ENCODE results near the gene RRAS.

- TF ChIP-seq CTCF (conservative IDR thresholded peaks at IDR 0.05; ENCODE audit: low read depth, low read length), result no peak
- no peak for TF ChIP-seq MXI1 (IDR thresholded peaks at IDR 0.05; ENCODE audit: borderline replicate concordance, low read depth, low read length)
- TF ChIP-seq, protein P1, sequence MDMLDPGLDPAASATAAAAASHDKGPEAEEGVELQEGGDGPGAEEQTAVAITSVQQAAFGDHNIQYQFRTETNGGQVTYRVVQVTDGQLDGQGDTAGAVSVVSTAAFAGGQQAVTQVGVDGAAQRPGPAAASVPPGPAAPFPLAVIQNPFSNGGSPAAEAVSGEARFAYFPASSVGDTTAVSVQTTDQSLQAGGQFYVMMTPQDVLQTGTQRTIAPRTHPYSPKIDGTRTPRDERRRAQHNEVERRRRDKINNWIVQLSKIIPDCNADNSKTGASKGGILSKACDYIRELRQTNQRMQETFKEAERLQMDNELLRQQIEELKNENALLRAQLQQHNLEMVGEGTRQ (IDR thresholded peaks at IDR 0.05; ENCODE audit: low read depth, low read length), result no peak
Measured at GRCh38 chr19:49656456-49657109, 16.6 kb upstream of the RRAS start.

All from IMR-90 (cell line).